Ectodermal cell (in vitro differentiated cells): ENCODE results near the gene TECPR2.
A peak's percentile ranks its signal among the peaks of the same experiment; 100 is the strongest.

Source experiments
- H3K27ac ChIP-seq: 2 replicates; pipeline ENCODE4 v1.7.0; 2013; ENCODE audit warnings: mild to moderate bottlenecking, low read depth, low read length; ENCODE audit not compliant: insufficient read depth, poor library complexity, severe bottlenecking
- H3K27me3 ChIP-seq: 2 replicates; pipeline ENCODE4 v1.7.0; 2013; ENCODE audit warnings: mild to moderate bottlenecking, low read length; ENCODE audit not compliant: insufficient read depth, control insufficient read depth, poor library complexity, severe bottlenecking
- H3K36me3 ChIP-seq: one replicate; pipeline ENCODE4 v1.7.0; 2013; ENCODE audit warnings: low read length; ENCODE audit not compliant: control insufficient read depth, insufficient read depth
- H3K4me1 ChIP-seq: one replicate; pipeline ENCODE4 v1.7.0; 2013; ENCODE audit warnings: low read length; ENCODE audit not compliant: control insufficient read depth, insufficient read depth
- H3K4me3 ChIP-seq: 2 replicates; pipeline ENCODE4 v1.7.0; 2013; ENCODE audit warnings: low read depth, low read length, control low read depth; ENCODE audit not compliant: insufficient read depth
- H3K9me3 ChIP-seq: 2 replicates; pipeline ENCODE4 v1.7.0; 2013; ENCODE audit warnings: mild to moderate bottlenecking, low read length, moderate library complexity; ENCODE audit not compliant: control insufficient read depth
- WGBS, 2 experiments: methylation state at CpG; one replicate each; pipeline ENCODE4 v1.1.7; 2013; ENCODE audit warnings: missing lambda C conversion rate in 2 of 2; 5-methylcytosine and 5-hydroxymethylcytosine counted together

TECPR2 gene

DNA sequence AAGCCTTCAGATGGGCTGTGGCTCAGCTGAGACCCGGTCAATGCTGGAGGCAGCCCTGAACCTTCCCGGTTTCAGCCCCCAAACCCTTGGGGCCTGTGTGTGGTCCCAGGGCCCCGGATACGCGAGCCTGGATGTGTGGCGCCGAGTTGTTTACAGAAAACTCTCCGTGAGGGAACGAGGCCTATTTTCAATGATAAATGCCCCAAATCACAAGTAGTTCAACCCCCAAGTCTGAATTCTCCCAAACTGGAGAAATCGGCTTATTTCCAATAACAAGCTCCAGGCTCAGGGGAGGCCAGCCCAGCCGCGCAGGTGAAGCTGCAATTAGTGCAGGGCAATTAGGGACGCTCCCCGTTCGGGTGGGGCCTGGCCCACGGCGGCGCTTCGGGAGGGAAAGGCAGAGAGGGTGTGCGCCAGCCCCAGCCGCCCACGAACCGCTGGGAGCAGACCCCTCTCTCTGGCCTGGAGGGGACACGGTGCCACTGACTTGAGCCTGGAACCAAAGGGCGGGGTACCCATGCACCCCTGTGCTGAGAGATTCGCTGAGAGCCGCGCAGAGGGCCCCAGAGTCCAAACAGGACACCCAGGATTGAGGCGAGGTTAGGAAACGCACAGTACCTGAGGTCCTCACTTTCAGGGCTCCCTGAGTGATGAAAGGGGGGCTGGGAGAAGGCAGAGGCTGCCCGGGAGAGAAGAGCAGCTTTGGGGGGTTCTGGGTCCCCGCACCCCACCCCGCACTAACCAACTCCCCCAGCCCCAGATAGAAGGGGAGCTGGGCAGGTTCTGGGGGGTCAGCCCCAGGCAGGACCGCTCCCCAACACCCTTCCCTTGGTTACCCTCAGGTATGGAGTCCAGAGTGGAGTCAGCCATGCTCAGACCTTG is 161.1 kb downstream of the TECPR2 start:
- Histone ChIP-seq H3K4me3 (no peak overlapping the region), H3K27me3 (no peaks in the 10 kb centered on the region), H3K27ac (no peak overlapping the region), H3K4me1 (no peaks in the 10 kb centered on the region), H3K9me3 (no peaks in the 10 kb centered on the region), H3K36me3 (no peaks in the 10 kb centered on the region)
- WGBS, 2 experiments, result 90 to 91% methylated on average over 34 of the region's 34 CpGs

DNA sequence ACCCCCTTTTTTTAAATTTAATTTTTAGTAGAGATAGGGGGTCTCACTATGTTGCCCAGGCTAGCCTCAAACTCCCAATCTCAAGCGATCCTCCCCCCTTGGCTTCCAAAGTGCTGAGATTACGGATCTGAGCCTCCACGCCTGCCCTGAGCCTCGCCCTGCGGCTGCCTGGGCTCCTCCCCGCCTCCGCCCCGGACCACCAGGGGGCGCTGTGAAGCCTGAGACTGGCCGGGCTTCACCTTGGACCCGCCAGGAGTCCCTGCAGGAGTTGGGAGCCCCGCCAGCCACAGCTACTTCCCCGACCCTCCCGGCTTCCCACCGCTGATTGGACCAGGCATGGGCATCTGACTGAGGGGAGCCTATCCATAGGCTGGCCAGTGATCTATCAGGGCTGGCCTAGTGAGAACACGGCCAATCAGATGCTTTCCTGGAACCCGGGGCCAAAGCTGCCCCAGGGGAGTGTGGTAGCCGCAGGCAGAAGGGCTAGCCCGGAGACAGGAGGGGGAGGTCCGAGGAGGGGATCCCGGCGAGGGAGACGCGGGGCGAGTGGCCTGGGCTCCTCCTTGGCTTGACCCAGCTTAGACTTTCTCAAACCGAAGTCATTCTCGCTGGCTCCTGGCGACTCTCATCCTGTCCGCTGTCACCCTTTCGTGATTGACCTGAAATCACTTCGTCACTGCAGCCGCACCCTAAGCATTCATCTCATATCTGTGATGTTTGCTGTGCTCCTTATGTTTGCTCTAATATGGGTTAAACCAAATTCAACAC is 161.9 kb downstream of the TECPR2 start:
- 3 to 5% methylated on average over 32 of the region's 32 CpGs for WGBS, 2 experiments
- peak overlapping the region; percentile 61 for H3K4me3 ChIP-seq
- no peaks in the 10 kb centered on the region for H3K4me1 ChIP-seq
- H3K9me3 ChIP-seq, result no peaks in the 10 kb centered on the region
- H3K36me3 ChIP-seq, result no peaks in the 10 kb centered on the region
- H3K27ac ChIP-seq, result peak overlapping the region; percentile 48
- H3K27me3 ChIP-seq, result no peaks in the 10 kb centered on the region

DNA sequence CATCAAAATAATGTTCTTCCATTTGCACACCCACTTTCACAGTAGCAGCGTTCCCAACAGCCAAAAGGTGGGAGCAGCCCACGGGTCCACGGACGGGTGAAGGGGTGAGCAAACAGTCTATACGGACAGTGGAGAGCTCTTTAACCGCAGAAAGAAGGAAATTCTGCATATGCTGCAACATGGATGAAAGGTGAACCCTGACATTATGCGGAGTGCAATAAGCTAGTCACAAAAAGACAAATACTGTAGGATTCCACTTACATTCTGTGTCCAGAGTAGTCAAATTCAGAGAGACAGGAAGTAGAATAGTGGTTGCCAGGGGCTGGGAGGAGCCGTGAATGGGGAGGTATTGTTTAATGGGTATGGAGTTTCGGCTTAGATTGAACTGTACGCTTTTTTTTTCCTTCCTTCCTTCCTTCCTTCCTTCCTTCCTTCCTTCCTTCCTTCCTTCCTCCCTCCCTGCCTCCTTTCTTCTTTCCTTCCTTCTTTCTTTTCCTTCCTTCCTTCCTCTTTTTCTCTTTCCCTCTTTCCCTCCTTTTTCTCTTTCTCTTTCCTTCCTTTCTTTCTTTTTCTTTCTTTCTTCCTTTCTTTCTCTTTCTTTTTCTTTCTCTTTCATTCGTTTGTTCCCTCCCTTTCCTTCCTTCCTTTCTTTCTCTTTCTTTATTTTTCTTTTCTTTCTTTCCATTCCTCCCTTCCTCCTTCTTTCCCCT is 162.6 kb downstream of the TECPR2 start:
- WGBS, 2 experiments, result 22 to 23% methylated on average over 11 of the region's 11 CpGs
- Histone ChIP-seq H3K27ac (peak overlapping the region; percentile 48), H3K36me3 (no peaks in the 10 kb centered on the region), H3K9me3 (no peaks in the 10 kb centered on the region), H3K4me1 (no peaks in the 10 kb centered on the region), H3K27me3 (no peaks in the 10 kb centered on the region), H3K4me3 (peak overlapping the region; percentile 61)

DNA sequence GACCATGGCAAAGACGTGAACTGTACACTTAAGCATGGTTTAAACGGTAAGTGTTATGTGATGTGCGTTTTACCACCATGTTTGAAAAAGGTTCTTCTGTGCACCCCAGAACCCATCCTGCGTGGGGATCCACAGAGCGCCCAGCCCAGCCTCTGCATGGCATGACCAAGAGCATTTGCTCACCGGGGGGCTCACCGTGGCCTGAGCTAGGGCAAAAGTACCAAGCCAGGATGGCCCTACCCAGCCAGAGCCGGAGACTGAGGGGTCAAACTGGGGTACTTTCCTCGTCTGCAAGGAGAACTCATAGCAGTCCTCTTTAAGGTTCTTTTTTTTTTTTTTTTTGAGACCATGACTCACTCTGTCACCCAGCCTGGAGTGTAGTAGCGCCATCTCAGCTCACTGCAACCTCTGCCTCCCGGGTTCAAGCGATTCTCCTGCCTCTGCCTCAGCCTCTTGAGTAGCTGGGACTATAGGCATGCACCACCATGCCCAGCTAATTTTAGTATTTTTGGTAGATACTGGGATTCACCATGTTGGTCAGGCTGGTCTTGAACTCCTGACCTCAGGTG is 163.3 kb downstream of the TECPR2 start:
- Histone ChIP-seq H3K27me3 (no peaks in the 10 kb centered on the region), H3K27ac (no peak overlapping the region), H3K4me3 (no peak overlapping the region), H3K9me3 (no peaks in the 10 kb centered on the region), H3K4me1 (no peaks in the 10 kb centered on the region), H3K36me3 (no peaks in the 10 kb centered on the region)
- WGBS, 2 experiments, result 90 to 91% methylated on average over 12 of the region's 12 CpGs

DNA sequence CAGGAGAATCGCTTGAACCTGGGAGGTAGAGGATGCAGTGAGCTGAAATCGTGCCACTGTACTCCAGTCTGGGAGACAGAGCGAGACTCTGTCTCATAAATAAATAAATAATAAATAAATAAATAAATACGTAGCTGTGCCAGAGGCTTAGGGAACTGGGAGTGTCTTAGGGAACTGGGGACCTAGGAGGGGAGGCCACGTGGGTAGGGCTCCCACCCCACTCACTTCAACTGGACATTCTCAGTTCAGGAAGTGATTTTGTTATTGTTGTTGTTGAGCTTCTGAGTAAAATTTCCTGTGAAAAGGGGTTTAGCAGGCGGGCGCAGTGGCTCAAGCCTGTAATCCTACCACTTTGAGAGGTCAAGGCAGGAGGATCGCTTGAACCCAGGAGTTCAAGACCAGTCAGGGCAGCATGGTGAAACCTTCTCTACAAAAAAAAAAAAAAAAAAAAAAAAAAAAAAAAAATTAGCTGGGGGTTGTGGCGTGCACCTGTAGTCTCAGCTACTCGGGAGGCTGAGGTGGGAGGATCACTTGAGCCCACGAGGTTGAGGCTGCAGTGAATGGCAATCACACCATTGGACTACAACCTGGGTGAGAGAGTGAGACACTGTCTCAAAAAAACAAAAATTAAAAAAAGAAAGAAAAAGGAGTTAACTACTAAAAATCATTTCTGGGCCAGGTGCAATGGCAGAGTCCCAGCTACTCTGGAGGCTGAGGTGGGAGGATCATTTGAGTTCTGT is 165.9 kb downstream of the TECPR2 start:
- WGBS, 2 experiments, result 91 to 95% methylated on average over 9 to 10 of the region's 11 CpGs
- Histone ChIP-seq H3K9me3 (no peaks in the 10 kb centered on the region), H3K4me3 (no peak overlapping the region), H3K27ac (no peak overlapping the region), H3K27me3 (no peaks in the 10 kb centered on the region), H3K36me3 (no peaks in the 10 kb centered on the region), H3K4me1 (no peaks in the 10 kb centered on the region)

DNA sequence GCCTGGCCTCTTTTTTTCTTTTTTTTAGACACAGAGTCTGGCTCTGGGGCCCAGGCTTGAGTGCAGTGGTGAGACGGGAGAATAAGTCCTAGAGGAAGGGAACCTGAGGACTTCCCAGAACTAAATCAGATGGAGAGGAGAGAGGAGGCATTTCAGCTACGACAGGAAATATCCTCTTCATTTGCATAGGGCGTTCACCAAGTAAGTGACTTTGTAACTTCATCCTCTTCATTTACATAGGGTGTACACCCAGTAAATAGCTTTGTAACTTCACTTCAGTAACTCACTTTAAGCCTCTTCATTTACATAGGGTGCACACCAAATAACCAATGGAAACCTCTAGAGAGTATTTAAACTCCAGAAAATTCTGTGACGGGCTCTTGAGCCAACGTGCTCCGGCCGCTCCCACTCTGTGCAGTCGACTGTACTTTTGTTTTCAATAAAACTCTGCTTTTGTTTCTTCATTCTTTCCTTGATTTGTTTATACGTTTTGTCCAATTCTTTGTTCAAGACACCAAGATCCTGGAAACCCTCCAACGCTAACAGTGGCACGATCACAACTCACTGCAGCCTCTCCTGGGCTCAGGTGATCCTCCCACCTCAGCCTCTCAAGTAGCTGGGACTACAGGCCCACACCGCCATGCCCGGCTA is 168.2 kb downstream of the TECPR2 start:
- Histone ChIP-seq H3K36me3 (no peaks in the 10 kb centered on the region), H3K9me3 (no peaks in the 10 kb centered on the region), H3K4me1 (no peaks in the 10 kb centered on the region), H3K4me3 (no peak overlapping the region), H3K27ac (no peak overlapping the region), H3K27me3 (no peaks in the 10 kb centered on the region)
- 86% methylated on average over 13 of the region's 13 CpGs for WGBS, 2 experiments

DNA sequence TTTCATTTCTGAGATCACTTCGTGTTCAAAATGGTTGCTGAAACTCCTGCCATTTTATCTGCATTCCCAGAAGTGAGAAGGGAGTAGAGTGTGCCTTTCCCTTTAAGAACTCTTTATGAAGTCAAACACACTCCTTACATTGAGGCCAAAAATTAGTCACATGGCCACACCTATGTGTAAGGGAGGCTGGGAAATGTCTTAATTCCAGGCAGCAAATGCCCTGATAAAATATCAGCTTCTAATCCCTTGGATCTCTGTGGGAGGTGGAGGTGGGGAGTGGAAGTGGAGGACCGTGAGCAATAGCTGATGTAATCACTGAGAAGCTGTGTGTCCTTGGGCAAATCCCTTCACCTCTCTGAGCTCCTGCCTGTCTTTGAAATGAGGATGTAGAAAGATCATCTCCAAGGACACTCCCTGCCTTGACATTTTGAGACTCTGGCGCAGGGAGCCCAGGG is 169.5 kb downstream of the TECPR2 start:
- no peaks in the 10 kb centered on the region for H3K36me3 ChIP-seq
- no peak overlapping the region for H3K27ac ChIP-seq
- no peaks in the 10 kb centered on the region for H3K4me1 ChIP-seq
- WGBS, 2 experiments, result 87 to 90% methylated on average over 3 of the region's 3 CpGs
- no peak overlapping the region for H3K4me3 ChIP-seq
- no peaks in the 10 kb centered on the region for H3K9me3 ChIP-seq
- no peaks in the 10 kb centered on the region for H3K27me3 ChIP-seq

DNA sequence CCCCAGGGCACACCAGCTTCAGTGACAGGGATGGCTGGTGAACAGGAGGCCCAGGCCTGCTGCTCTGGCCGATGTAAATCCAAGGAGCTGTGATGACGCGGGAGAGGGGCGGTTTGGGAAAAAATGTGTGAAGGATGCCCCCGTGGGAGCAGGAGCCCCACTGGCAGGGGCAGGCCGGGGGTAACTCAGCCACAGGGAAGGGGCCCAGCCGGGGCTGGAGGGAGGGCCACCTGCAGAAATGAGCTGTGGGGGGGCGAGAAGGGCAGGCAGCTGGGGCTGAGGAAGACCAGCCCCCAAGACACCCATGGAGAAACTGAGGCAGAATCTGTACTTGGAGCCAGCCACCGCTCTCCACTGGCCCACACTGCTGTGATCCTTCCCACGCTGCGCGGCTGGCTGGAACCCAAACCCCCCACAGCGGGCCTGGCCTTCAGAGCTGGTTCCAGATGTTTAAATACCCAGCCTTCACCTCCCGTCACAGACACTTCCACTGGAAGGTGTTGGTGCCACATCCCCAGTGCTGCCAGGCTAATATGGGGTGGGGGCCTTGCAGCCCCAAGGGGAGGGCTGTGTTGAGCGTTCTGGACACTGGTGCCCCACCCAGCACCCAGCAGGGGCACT is 175.3 kb downstream of the TECPR2 start:
- no peaks in the 10 kb centered on the region for H3K27me3 ChIP-seq
- WGBS, 2 experiments, result 89 to 92% methylated on average over 15 of the region's 15 CpGs
- H3K36me3 ChIP-seq, result no peaks in the 10 kb centered on the region
- no peaks in the 10 kb centered on the region for H3K9me3 ChIP-seq
- H3K4me1 ChIP-seq, result peaks cover 12% of the 10 kb centered on the region
- H3K27ac ChIP-seq, result no peak overlapping the region
- no peak overlapping the region for H3K4me3 ChIP-seq
